ENCODE results near the gene C3orf18. TPM values are rescaled to one million over a fixed set of nuclear protein-coding genes. Genes with fewer than 3 reads are reported as not detected.
A peak's percentile ranks its signal among the peaks of the same experiment; 100 is the strongest.

The C3orf18 gene
- polyA plus RNA-seq, 1 donor (not counting 4 experiments of a cell fraction or from before 2014, with no cell fraction given) = 1.4 TPM

DNA sequence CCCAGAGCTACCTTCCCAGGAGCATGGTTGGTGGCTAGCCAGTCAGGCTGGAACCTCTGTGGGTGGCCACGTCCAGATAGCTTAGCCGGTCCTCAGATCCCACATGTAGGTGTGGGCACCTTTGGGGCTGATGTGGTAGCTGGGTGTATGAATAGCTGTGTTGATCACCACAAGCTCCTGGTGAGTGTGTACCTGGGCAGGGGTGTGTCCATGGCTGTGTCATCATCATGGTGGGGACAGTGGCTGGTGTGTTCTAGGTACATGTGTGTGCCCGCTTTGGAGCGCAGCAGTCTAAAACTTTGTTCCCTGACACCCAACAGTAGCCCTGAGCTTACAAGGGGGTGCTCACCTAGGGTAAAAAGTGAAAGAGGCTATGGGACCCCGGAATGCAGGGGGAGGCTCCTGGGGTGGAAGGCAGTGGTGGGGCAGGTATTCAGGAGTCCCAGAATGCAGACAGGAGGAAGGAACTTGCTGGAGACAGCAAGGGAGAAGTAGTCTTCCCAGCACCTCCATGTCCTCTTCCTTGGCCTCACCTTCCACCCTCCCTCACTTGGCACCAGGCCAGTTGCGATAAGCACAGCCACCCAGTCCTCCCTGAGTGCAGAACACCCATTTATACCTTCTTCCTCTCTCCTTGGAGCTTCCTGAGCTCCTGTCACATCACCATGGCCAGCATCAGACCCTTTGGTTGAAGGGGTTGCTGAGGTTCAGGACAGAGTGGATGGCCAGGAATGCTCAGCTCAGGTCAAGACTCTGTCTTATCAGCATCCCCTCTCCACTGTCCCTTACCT, 42.8 kb upstream of the C3orf18 start:
- Histone ChIP-seq H3K4me2 (ENCODE audit: control insufficient read depth, extremely low read depth, insufficient read depth, low read depth, low read length) (peak overlapping the region; percentile 87), H4K20me1 (ENCODE audit: control insufficient read depth, extremely low read depth, insufficient read depth, low read length) (no peaks in the 10 kb centered on the region), H3K4me1 (ENCODE audit: control insufficient read depth, extremely low read depth, insufficient read depth, low read length) (peaks cover 32% of the 10 kb centered on the region), H3K9me1 (ENCODE audit: control insufficient read depth, extremely low read depth, insufficient read depth, low read length) (peaks cover 4% of the 10 kb centered on the region), H3K4me3 (ENCODE audit: control insufficient read depth in 2 of 3, extremely low read depth in 1 of 3, insufficient read depth in 2 of 3, low read depth in 1 of 3, low read length in 3 of 3) (peak overlapping the region; percentile 65 to 81 (median 70)), H3K79me2 (ENCODE audit: control insufficient read depth, insufficient read depth, low read length) (peaks cover 3% of the 10 kb centered on the region), H3K36me3 (ENCODE audit: control insufficient read depth in 2 of 2, extremely low read depth in 1 of 2, insufficient read depth in 2 of 2, low read length in 2 of 2) (peaks cover 4 to 5% of the 10 kb centered on the region in 2 experiments), H2AFZ (ENCODE audit: control insufficient read depth, low read length) (no peak overlapping the region), H3K27ac (ENCODE audit: control insufficient read depth, insufficient read depth, low read length) (no peak overlapping the region), H3K9ac (ENCODE audit: control insufficient read depth, extremely low read depth, insufficient read depth, low read length) (peak overlapping the region; percentile 79), H3K9me3 (ENCODE audit: control insufficient read depth, low read depth, low read length) (no peaks in the 10 kb centered on the region), H3K27me3 (ENCODE audit: control insufficient read depth, extremely low read depth, insufficient read depth, low read length) (no peaks in the 10 kb centered on the region)
- TF ChIP-seq, protein P1, sequence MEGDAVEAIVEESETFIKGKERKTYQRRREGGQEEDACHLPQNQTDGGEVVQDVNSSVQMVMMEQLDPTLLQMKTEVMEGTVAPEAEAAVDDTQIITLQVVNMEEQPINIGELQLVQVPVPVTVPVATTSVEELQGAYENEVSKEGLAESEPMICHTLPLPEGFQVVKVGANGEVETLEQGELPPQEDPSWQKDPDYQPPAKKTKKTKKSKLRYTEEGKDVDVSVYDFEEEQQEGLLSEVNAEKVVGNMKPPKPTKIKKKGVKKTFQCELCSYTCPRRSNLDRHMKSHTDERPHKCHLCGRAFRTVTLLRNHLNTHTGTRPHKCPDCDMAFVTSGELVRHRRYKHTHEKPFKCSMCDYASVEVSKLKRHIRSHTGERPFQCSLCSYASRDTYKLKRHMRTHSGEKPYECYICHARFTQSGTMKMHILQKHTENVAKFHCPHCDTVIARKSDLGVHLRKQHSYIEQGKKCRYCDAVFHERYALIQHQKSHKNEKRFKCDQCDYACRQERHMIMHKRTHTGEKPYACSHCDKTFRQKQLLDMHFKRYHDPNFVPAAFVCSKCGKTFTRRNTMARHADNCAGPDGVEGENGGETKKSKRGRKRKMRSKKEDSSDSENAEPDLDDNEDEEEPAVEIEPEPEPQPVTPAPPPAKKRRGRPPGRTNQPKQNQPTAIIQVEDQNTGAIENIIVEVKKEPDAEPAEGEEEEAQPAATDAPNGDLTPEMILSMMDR (optimal IDR thresholded peaks at IDR 0.05 in 1 of 3, IDR thresholded peaks at IDR 0.05 in 1 of 3, conservative IDR thresholded peaks at IDR 0.05 in 1 of 3; ENCODE audit: extremely low read depth in 1 of 3, insufficient read depth in 2 of 3, low read length in 3 of 3) = no peak
- TF ChIP-seq EZH2 (IDR thresholded peaks at IDR 0.05; ENCODE audit: low read length) = no peak
- FAIRE-seq (peak; percentile 44), DNase-seq (ENCODE audit: low read depth, low spot score) (no peak)
- dilution Hi-C loops (cut with MboI; ENCODE audit: extremely low pct_ligation_motif_present, low sequenced_read_pairs) = loop anchor here (25.0 kb wide), 1 partner anchor 777 kb away; the partner anchor contains the start of genes MANF and RBM15B

DNA sequence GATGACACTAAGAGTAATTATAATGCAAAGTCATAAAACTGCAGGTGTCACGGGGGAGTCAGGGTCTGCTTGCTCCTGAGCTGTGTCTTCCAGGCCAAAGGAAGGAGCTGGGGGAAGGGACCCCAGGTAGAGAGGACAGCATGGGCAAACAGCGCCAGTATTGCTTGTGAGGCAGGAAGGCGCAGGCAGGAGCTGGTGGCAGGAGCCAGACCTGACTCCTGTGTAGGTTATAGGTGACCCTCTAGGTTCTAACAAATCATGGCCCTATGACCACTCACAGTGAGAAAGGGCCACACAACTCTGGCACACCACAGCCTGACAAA, 42.2 kb upstream of the C3orf18 start:
- H3K9me3 ChIP-seq (ENCODE audit: control insufficient read depth, low read depth, low read length) = no peaks in the 10 kb centered on the region
- no peaks in the 10 kb centered on the region for H4K20me1 ChIP-seq (ENCODE audit: control insufficient read depth, extremely low read depth, insufficient read depth, low read length)
- DNase-seq (ENCODE audit: low read depth, low spot score) = no peak
- no peak overlapping the region for H3K4me3 ChIP-seq (ENCODE audit: control insufficient read depth in 2 of 3, extremely low read depth in 1 of 3, insufficient read depth in 2 of 3, low read depth in 1 of 3, low read length in 3 of 3)
- H3K36me3 ChIP-seq (ENCODE audit: control insufficient read depth in 2 of 2, extremely low read depth in 1 of 2, insufficient read depth in 2 of 2, low read length in 2 of 2) = peaks cover 4 to 5% of the 10 kb centered on the region in 2 experiments
- H3K9ac ChIP-seq (ENCODE audit: control insufficient read depth, extremely low read depth, insufficient read depth, low read length) = no peak overlapping the region
- no peak overlapping the region for H3K4me2 ChIP-seq (ENCODE audit: control insufficient read depth, extremely low read depth, insufficient read depth, low read depth, low read length)
- peaks cover 37% of the 10 kb centered on the region for H3K4me1 ChIP-seq (ENCODE audit: control insufficient read depth, extremely low read depth, insufficient read depth, low read length)
- no peaks in the 10 kb centered on the region for H3K27me3 ChIP-seq (ENCODE audit: control insufficient read depth, extremely low read depth, insufficient read depth, low read length)
- H2AFZ ChIP-seq (ENCODE audit: control insufficient read depth, low read length) = no peak overlapping the region
- dilution Hi-C loops (cut with MboI; ENCODE audit: extremely low pct_ligation_motif_present, low sequenced_read_pairs) = loop anchor here (25.0 kb wide), 1 partner anchor 778 kb away; the partner anchor contains the start of genes MANF and RBM15B
- TF ChIP-seq EZH2 (IDR thresholded peaks at IDR 0.05; ENCODE audit: low read length) = no peak
- TF ChIP-seq, protein P1 (optimal IDR thresholded peaks at IDR 0.05 in 1 of 3, IDR thresholded peaks at IDR 0.05 in 1 of 3, conservative IDR thresholded peaks at IDR 0.05 in 1 of 3; ENCODE audit: extremely low read depth in 1 of 3, insufficient read depth in 2 of 3, low read length in 3 of 3) = no peak
- H3K79me2 ChIP-seq (ENCODE audit: control insufficient read depth, insufficient read depth, low read length) = peaks cover 3% of the 10 kb centered on the region
- no peak for FAIRE-seq
- H3K27ac ChIP-seq (ENCODE audit: control insufficient read depth, insufficient read depth, low read length) = no peak overlapping the region
- peaks cover 4% of the 10 kb centered on the region for H3K9me1 ChIP-seq (ENCODE audit: control insufficient read depth, extremely low read depth, insufficient read depth, low read length)

All from keratinocyte (primary cell).